ENCODE data around the gene COL27A1. TPM values are rescaled to one million over a fixed set of nuclear protein-coding genes. Genes with fewer than 3 reads are reported as not detected.
"Not testable (repeated sequence)": the region's sequence is repeated elsewhere in the genome, so short reads cannot be mapped to it uniquely, and the experiment has no call there.

COL27A1 gene
- total and polyA plus RNA-seq, 9 of the 15 experiments (the other 6 are each of a cell fraction or from before 2014, with no cell fraction given): 0.07 TPM; not detected in 8

DNA sequence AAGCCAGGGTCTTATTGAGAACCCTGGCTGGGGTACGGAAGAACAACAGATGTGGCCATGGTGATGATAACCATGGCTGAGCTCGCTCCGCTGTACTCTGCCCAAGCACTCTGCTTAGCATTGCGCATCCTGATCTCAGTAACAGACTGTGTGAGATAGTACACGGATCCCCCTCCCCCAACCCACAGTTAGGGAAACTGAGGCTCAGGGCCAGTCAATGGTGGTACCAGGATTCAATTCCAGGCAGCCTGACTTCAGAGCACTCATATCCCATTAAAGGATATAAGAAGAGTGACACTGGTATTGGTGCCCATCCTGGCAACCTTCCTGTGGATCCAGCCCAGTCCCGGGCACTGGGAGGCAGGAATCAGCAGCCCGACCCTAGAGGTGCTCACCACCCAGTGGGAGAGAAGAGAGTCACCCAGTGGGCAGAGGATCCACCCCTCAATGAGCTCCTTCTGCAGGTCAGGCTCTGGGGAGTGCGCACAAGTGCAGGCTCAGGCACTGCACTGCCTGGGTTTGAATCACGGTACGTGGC, 29.8 kb upstream of the COL27A1 start (continued):
- TF ChIP-seq ZNF76 (CRISPR knock-in tag; IDR thresholded peaks at IDR 0.05; ENCODE audit: borderline replicate concordance) (no peak), ATF7 (IDR thresholded peaks at IDR 0.05) (no peak)
- TF ChIP-seq, protein P1, sequence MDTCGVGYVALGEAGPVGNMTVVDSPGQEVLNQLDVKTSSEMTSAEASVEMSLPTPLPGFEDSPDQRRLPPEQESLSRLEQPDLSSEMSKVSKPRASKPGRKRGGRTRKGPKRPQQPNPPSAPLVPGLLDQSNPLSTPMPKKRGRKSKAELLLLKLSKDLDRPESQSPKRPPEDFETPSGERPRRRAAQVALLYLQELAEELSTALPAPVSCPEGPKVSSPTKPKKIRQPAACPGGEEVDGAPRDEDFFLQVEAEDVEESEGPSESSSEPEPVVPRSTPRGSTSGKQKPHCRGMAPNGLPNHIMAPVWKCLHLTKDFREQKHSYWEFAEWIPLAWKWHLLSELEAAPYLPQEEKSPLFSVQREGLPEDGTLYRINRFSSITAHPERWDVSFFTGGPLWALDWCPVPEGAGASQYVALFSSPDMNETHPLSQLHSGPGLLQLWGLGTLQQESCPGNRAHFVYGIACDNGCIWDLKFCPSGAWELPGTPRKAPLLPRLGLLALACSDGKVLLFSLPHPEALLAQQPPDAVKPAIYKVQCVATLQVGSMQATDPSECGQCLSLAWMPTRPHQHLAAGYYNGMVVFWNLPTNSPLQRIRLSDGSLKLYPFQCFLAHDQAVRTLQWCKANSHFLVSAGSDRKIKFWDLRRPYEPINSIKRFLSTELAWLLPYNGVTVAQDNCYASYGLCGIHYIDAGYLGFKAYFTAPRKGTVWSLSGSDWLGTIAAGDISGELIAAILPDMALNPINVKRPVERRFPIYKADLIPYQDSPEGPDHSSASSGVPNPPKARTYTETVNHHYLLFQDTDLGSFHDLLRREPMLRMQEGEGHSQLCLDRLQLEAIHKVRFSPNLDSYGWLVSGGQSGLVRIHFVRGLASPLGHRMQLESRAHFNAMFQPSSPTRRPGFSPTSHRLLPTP (IDR thresholded peaks at IDR 0.05; ENCODE audit: borderline replicate concordance, extremely low read depth, insufficient read length): no peak

DNA sequence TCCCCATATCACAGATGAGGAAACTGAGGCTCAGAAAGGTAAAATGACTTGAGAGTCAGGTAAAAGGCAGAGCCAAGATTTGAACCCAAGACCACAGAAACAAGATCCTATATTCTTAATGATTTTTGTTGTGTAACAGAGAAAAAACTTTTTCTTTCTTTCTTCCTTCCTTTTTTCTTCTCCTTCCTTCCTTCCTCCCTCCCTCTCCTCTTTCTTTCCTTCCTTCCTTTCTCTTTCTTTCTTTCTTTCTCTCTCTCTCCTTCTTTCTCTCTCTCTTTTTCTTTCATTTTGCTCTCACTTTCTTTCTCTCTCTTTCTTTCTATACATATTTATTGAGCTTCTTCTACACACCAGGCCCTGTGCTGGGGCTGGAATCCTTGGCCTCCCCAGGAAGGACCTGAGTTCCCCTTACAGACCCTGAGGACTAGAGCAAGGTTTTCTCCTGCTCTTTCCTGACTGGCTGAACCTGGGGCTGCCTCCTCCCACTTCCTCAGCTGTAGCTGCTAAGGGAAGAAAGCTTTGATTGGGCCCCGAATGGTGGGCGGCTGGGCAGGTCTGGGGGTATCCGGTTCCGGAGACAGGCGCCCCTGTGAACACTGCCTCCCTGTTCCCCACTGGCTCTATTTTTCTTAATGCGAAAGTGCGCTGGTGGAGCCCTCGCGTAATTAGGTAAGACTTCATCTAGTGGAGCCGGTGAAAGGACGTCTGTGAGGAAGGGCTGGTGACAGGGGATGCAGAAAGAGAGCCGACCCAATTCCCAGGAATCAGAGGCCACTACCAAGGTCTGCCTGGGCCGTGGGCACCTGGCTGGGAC, 28.9 kb upstream of the COL27A1 start:
- CTCF ChIA-PET (ENCODE audit: low intra/inter-chr PET ratio): no interaction called here
- Histone ChIP-seq H4K20me1 (replicated peaks; ENCODE audit: control insufficient read depth, insufficient read depth, low read length) (no peaks in the 10 kb centered on the region), H3K9me3 (replicated peaks; ENCODE audit: control insufficient read depth, insufficient read depth, low read depth, low read length) (no peaks in the 10 kb centered on the region), H3K9me1 (ENCODE audit: control insufficient read depth, insufficient read depth, low read length) (no peaks in the 10 kb centered on the region), H3K36me3 (ENCODE audit: control insufficient read depth, insufficient read depth, low read length) (no peaks in the 10 kb centered on the region), H3K9ac (ENCODE audit: insufficient read depth in 1 of 2, low read depth in 2 of 2, low read length in 2 of 2) (no peak overlapping the region), H2AFZ (ENCODE audit: low read depth, low read length) (no peak overlapping the region), H3K27me3 (ENCODE audit: control insufficient read depth in 2 of 2, insufficient read depth in 2 of 2, low read length in 2 of 2) (peaks cover 3 to 29% of the 10 kb centered on the region in 2 experiments; a peak in 4 of 5 replicates), H3K27ac (ENCODE audit: extremely low read depth, low read depth, low read length) (no peak overlapping the region), H3K4me2 (ENCODE audit: insufficient read depth, low read length) (no peak overlapping the region), H3K4me1 (replicated peaks in 1 of 2; ENCODE audit: control insufficient read depth in 2 of 2, insufficient read depth in 2 of 2, low read length in 2 of 2) (no peaks in the 10 kb centered on the region), H3K79me2 (ENCODE audit: control insufficient read depth, insufficient read depth, low read length) (no peaks in the 10 kb centered on the region), H3K4me3 (no peak overlapping the region)
- FAIRE-seq: no peak
- intact Hi-C loops (cut with micrococcal nuclease): no loop called here
- in situ Hi-C loops (cut with MboI): no loop called here
- POLR2A ChIA-PET: interaction anchor here (1.0 kb wide), 1 partner anchor 9 kb away, joined by 3 read pairs; no protein-coding TSS in a partner anchor
- 4% methylated on average over 11 of the region's 13 CpGs for WGBS (ENCODE audit: insufficient coverage, low coverage, missing lambda C conversion rate)
- no TSS peak for BruUV-seq (replicated peaks)
- TF ChIP-seq BRD9 (IDR thresholded peaks at IDR 0.05; ENCODE audit: low read depth, partially characterized antibody): no peak
- TF ChIP-seq, protein P2, sequence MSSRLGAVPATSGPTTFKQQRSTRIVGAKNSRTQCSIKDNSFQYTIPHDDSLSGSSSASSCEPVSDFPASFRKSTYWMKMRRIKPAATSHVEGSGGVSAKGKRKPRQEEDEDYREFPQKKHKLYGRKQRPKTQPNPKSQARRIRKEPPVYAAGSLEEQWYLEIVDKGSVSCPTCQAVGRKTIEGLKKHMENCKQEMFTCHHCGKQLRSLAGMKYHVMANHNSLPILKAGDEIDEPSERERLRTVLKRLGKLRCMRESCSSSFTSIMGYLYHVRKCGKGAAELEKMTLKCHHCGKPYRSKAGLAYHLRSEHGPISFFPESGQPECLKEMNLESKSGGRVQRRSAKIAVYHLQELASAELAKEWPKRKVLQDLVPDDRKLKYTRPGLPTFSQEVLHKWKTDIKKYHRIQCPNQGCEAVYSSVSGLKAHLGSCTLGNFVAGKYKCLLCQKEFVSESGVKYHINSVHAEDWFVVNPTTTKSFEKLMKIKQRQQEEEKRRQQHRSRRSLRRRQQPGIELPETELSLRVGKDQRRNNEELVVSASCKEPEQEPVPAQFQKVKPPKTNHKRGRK (tag; IDR thresholded peaks at IDR 0.05): peak; percentile 27; the same call in 1 of the 2 replicates
- TF ChIP-seq TOE1 (IDR thresholded peaks at IDR 0.05; ENCODE audit: borderline replicate concordance): no peak
- no peak for TF ChIP-seq TOE1 (CRISPR knock-in tag; IDR thresholded peaks at IDR 0.05; ENCODE audit: borderline replicate concordance, low read depth)
- no peak for DNase-seq (ENCODE audit: extremely low read depth in 1 of 4, low spot score in 3 of 4)
- no peak for ATAC-seq

DNA sequence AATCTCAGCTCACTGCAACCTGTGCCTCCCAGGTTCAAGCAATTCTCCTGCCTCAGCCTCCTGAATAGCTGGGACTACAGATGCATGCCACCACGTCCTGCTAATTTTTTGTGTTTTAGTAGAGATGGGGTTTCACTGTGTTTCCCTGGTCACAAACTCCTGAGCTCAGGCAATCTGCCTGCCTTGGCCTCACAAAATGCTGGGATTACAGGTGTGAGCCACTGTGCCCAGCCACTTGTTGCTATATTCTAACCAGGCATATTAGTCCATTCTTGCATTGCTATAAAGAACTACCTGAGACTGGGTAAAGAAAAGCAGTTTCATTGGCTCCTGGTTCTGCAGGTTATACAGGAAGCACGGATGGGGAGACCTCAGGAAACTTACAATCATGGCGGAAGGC, 26.6 kb upstream of the COL27A1 start:
- ATAC-seq; intact Hi-C loops (cut with micrococcal nuclease); H4K20me1 ChIP-seq (replicated peaks; ENCODE audit: control insufficient read depth, insufficient read depth, low read length); in situ Hi-C loops (cut with MboI); H3K79me2 ChIP-seq (ENCODE audit: control insufficient read depth, insufficient read depth, low read length); H3K4me3 ChIP-seq; H3K27ac ChIP-seq (ENCODE audit: extremely low read depth, low read depth, low read length); BruUV-seq (replicated peaks); H2AFZ ChIP-seq (ENCODE audit: low read depth, low read length); H3K9ac ChIP-seq (ENCODE audit: insufficient read depth in 1 of 2, low read depth in 2 of 2, low read length in 2 of 2); CTCF ChIA-PET (ENCODE audit: low intra/inter-chr PET ratio); H3K36me3 ChIP-seq (ENCODE audit: control insufficient read depth, insufficient read depth, low read length); FAIRE-seq; H3K9me3 ChIP-seq (replicated peaks; ENCODE audit: control insufficient read depth, insufficient read depth, low read depth, low read length); H3K9me1 ChIP-seq (ENCODE audit: control insufficient read depth, insufficient read depth, low read length); H3K4me1 ChIP-seq (replicated peaks in 1 of 2; ENCODE audit: control insufficient read depth in 2 of 2, insufficient read depth in 2 of 2, low read length in 2 of 2); H3K4me2 ChIP-seq (ENCODE audit: insufficient read depth, low read length); DNase-seq (ENCODE audit: extremely low read depth in 1 of 4, low spot score in 3 of 4): not testable (repeated sequence)
- POLR2A ChIA-PET: interaction anchor here (0.7 to 1.6 kb wide), 2 partner anchors 12 to 108 kb away, joined by 3 to 4 read pairs; no protein-coding TSS in a partner anchor
- H3K27me3 ChIP-seq (ENCODE audit: control insufficient read depth in 2 of 2, insufficient read depth in 2 of 2, low read length in 2 of 2): peaks cover 3 to 27% of the 10 kb centered on the region in 2 experiments; a peak in 4 of 5 replicates
- WGBS (ENCODE audit: insufficient coverage, low coverage, missing lambda C conversion rate): 0% methylated on average over 3 of the region's 3 CpGs

Measured in K562 (cell line).